Body of pancreas (tissue), 4 donors: ENCODE data around the gene INTS11. TPM values are rescaled to one million over a fixed set of nuclear protein-coding genes. Genes with fewer than 3 reads are reported as not detected.

Experiments
- ATAC-seq: fragments of 150-250 bp; one replicate; pipeline ENCODE4 v1.9.1; 2016
- DNase-seq, 4 donors: peaks; one replicate each; pipeline ENCODE4 v3.0.0-alpha.2; 2019
- H3K27ac ChIP-seq, 4 donors: fragments of 200-600 bp; sonication (generic); 1 replicate in 3 of 4; 2 replicates in 1 of 4; pipeline versions ENCODE4 v1.5.1 to v1.6.1; 2016 to 2019; ENCODE audit warnings: mild to moderate bottlenecking in 1 of 4, mixed read lengths in 1 of 4, moderate library complexity in 1 of 4
- H3K27me3 ChIP-seq, 2 donors: fragments of 200-600 bp; sonication (generic); one replicate each; pipeline ENCODE4 v1.6.0; 2016; ENCODE audit warnings: mild to moderate bottlenecking in 1 of 2
- H3K36me3 ChIP-seq, 2 donors: fragments of 200-600 bp; sonication (generic); replicated peaks in 1 of 2; 2 replicates each; pipeline ENCODE4 v1.5.1; 2016; ENCODE audit warnings: low read depth in 2 of 2; ENCODE audit not compliant: insufficient read depth in 1 of 2
- H3K4me1 ChIP-seq: fragments of 200-600 bp; sonication (generic); one replicate; pipeline ENCODE4 v1.6.0; 2016
- H3K4me3 ChIP-seq, 2 donors: fragments of 200-600 bp; sonication (generic); 1 replicate in 1 of 2; 2 replicates in 1 of 2; pipeline ENCODE4 v1.5.1; 2016 to 2019
- H3K9me3 ChIP-seq, 3 donors: fragments of 200-600 bp; sonication (generic); 1 replicate in 2 of 3; 2 replicates in 1 of 3; pipeline ENCODE4 v1.5.1; 2016
- POLR2A ChIP-seq, 3 donors: fragments of 450-650 bp; IDR thresholded peaks; one replicate each; pipeline ENCODE4 v1.6.1; 2016; ENCODE audit warnings: antibody characterized with exemption in 3 of 3, mild to moderate bottlenecking in 2 of 3
- WGBS, 2 donors: methylation state at CpG; one replicate each; pipeline ENCODE4 v1.1.5; 2017; 5-methylcytosine and 5-hydroxymethylcytosine counted together
- intact Hi-C: fragments of 100-400 bp; cut with DNase I; formaldehyde crosslinking; loops from one replicate; pipeline ENCODE4 v1.15.1; 2023
- total RNA-seq, 2 donors: library from RNA; depleted of rRNA; stranded (reverse); fragments of >200 nt; gene quantifications; one replicate each; pipeline ENCODE4 v1.1.0, GENCODE V29; 2016
- TF ChIP-seq, protein P1 (sequence below), 7 experiments: fragments of 450-650 bp in 4 of 7; fragments of 200-600 bp in 3 of 7; sonication (generic) in 3 of 7; IDR thresholded peaks; one replicate each; pipeline ENCODE4 v1.5.1; 2016 to 2019; ENCODE audit warnings: antibody characterized with exemption in 7 of 7

The INTS11 gene
- total RNA-seq, 2 donors from 2014 or later, result 89.0 to 189 TPM

DNA sequence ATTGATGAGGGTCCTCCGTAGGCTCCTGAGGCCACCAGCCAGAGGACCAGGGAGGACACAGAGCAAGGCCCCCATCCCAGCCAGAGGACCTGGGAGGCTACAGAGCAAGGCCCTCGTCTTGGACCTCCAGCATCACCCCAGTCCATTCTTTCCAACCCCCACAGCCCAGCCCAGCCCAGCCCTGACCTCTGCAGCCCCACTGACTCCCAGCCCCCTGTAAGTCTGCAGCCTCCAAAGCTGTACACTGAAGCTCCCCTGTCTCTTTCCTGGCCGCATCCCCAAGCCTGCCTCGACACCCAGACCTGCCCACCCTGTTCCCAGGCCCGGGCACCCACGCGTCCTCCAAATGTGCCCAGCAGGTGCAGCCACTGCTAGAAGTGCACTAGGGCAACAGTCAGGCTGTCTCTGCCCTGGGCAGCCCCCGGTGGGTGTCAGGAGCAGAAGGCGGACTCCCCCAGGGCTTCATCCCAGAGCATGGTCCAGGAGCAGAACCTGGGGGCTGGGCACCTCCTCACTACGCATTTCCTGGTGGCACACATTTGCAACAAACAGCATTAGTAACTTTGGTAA, 22.7 kb upstream of the INTS11 start:
- 17 to 45% methylated on average over 1 to 10 of the region's 10 CpGs for WGBS, 2 donors

DNA sequence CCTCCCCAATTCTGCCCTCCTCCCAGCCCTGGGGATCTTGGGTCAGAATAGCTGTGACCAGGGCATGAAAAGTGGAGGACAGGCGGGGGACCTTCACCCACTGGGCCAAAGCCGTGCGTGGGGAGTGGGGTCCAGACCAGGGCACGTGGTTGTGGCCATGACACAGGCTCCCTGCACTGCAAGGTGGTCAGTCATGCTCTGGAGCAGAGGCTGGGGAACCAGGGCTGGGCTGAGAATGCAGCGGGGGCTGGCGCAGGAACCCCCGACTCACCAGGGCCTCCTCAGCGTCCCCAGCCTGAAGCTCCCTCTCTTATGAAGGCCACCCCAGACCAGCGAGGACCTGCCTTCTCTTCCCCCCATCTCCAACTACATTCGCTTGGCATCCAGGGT, 22.0 kb upstream of the INTS11 start:
- Histone ChIP-seq H3K36me3 (peaks cover 0 to under 1% of the 10 kb centered on the region in 2 donors), H3K9me3 (no peaks in the 10 kb centered on the region), H3K27me3 (no peaks in the 10 kb centered on the region), H3K4me3 (no peak overlapping the region), H3K4me1 (peaks cover 45% of the 10 kb centered on the region), H3K27ac (peak overlapping the region in 2 of 4 donors; percentile 67 to 79)
- DNase-seq, result no peak
- WGBS, 2 donors, result 77 to 100% methylated on average over 1 to 10 of the region's 10 CpGs
- no peak for TF ChIP-seq POLR2A (IDR thresholded peaks at IDR 0.05)
- TF ChIP-seq, protein P1, sequence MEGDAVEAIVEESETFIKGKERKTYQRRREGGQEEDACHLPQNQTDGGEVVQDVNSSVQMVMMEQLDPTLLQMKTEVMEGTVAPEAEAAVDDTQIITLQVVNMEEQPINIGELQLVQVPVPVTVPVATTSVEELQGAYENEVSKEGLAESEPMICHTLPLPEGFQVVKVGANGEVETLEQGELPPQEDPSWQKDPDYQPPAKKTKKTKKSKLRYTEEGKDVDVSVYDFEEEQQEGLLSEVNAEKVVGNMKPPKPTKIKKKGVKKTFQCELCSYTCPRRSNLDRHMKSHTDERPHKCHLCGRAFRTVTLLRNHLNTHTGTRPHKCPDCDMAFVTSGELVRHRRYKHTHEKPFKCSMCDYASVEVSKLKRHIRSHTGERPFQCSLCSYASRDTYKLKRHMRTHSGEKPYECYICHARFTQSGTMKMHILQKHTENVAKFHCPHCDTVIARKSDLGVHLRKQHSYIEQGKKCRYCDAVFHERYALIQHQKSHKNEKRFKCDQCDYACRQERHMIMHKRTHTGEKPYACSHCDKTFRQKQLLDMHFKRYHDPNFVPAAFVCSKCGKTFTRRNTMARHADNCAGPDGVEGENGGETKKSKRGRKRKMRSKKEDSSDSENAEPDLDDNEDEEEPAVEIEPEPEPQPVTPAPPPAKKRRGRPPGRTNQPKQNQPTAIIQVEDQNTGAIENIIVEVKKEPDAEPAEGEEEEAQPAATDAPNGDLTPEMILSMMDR (IDR thresholded peaks at IDR 0.05), result no peak
- ATAC-seq, result no peak
- intact Hi-C loops, result no loop called here

More for the DNA sequence above, 22.7 kb upstream of the INTS11 start:
- no peaks in the 10 kb centered on the region for H3K27me3 ChIP-seq
- ATAC-seq (no peak), DNase-seq (no peak)
- no peaks in the 10 kb centered on the region for H3K9me3 ChIP-seq
- intact Hi-C loops, result no loop called here
- H3K4me1 ChIP-seq, result peaks cover 45% of the 10 kb centered on the region
- no peak overlapping the region for H3K4me3 ChIP-seq
- H3K36me3 ChIP-seq, result no peaks in the 10 kb centered on the region
- peak overlapping the region; percentile 67 to 88 (median 82) for H3K27ac ChIP-seq
- TF ChIP-seq POLR2A (IDR thresholded peaks at IDR 0.05), result no peak
- TF ChIP-seq, protein P1 (IDR thresholded peaks at IDR 0.05), result no peak

DNA sequence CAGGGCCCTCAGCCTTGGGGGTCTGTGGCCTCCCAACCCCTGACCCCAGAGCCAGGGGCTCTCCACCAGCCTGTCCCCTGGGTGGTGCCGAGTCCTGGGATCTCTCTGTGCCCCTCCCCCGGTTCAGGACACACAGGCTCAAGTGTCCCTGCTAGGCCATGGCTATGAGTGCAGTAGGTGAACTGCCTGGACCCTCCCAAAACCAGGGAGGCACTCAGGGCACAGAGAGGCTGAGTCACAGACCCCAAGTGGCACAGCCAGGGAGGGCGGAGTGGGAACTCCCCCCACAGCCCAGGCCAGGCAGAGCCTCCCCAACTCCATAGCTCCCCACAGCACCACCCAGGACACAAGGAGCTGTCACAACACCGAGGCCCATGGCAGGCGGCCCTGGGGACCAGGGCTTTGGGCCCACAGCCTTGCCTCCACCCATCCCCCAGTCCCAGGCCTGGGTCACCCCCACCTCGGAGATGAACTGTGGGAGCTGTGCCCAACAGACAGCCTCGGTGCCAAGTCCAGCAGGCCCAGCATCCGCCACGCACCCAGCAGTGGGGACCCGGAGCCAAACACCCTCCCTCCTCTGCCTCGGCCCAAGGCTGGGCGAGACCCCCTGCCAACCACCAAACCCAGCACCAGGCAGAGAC, 21.5 kb upstream of the INTS11 start:
- H3K27ac ChIP-seq, result peak overlapping the region in 1 of 4 donors; percentile 79
- WGBS, 2 donors, result 44% methylated on average over 5 to 11 of the region's 12 CpGs
- H3K4me1 ChIP-seq, result peaks cover 45% of the 10 kb centered on the region
- TF ChIP-seq, protein P1 (IDR thresholded peaks at IDR 0.05), result no peak
- TF ChIP-seq POLR2A (IDR thresholded peaks at IDR 0.05), result no peak
- no peaks in the 10 kb centered on the region for H3K9me3 ChIP-seq
- no peak overlapping the region for H3K4me3 ChIP-seq
- ATAC-seq (no peak), DNase-seq (no peak)
- H3K27me3 ChIP-seq, result no peaks in the 10 kb centered on the region
- peaks cover 0 to 4% of the 10 kb centered on the region in 2 donors for H3K36me3 ChIP-seq
- intact Hi-C loops, result no loop called here

DNA sequence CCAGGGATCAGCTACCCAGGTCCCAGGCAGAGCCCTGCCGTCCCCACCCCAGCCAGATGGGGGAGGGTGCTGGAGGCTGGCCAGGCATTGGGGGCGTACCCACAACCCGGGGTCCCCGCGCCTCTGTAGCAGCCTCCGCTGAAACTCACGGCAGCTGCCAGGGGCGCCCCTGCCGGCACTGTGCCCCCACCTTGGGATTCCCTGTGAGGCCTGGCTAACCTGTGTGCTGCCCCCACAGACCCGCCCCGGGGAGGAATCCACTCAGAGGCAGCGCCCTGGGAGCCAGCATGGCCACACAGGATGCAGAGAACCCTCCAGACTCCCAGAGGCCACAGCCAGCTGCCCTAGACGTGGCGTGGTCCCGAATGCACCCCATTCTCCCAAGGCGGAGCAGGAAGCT, 20.9 kb upstream of the INTS11 start:
- WGBS, 2 donors, result 72% methylated on average over 13 of the region's 16 CpGs; no CpG with 5 or more reads in 1 of the 2 donors
- no peak overlapping the region for H3K4me3 ChIP-seq
- DNase-seq (no peak), ATAC-seq (no peak)
- TF ChIP-seq, protein P1 (IDR thresholded peaks at IDR 0.05), result no peak
- TF ChIP-seq POLR2A (IDR thresholded peaks at IDR 0.05), result no peak
- no peak overlapping the region for H3K27ac ChIP-seq
- no peaks in the 10 kb centered on the region for H3K27me3 ChIP-seq
- H3K9me3 ChIP-seq, result no peaks in the 10 kb centered on the region
- H3K4me1 ChIP-seq, result peaks cover 45% of the 10 kb centered on the region
- H3K36me3 ChIP-seq, result peaks cover 0 to 4% of the 10 kb centered on the region in 2 donors
- intact Hi-C loops, result no loop called here
